ENCODE data around the gene AFF3.

- TF ChIP-seq, protein P1, sequence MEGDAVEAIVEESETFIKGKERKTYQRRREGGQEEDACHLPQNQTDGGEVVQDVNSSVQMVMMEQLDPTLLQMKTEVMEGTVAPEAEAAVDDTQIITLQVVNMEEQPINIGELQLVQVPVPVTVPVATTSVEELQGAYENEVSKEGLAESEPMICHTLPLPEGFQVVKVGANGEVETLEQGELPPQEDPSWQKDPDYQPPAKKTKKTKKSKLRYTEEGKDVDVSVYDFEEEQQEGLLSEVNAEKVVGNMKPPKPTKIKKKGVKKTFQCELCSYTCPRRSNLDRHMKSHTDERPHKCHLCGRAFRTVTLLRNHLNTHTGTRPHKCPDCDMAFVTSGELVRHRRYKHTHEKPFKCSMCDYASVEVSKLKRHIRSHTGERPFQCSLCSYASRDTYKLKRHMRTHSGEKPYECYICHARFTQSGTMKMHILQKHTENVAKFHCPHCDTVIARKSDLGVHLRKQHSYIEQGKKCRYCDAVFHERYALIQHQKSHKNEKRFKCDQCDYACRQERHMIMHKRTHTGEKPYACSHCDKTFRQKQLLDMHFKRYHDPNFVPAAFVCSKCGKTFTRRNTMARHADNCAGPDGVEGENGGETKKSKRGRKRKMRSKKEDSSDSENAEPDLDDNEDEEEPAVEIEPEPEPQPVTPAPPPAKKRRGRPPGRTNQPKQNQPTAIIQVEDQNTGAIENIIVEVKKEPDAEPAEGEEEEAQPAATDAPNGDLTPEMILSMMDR (IDR thresholded peaks at IDR 0.05) = no peak
- TF ChIP-seq POLR2A (IDR thresholded peaks at IDR 0.05) = no peak
Observed at GRCh38 chr2:99737537-99737936, 404.9 kb downstream of the AFF3 start.
